Panc1 (cell line): ENCODE results near the gene ADPRH. TPM values are rescaled to one million over a fixed set of nuclear protein-coding genes. Genes with fewer than 3 reads are reported as not detected.

Experiments
- ATAC-seq: fragments of 200-7000 bp; cut with Tn5 transposase; 2 replicates; pipeline ENCODE4 v1.9.1; 2020; ENCODE audit warnings: mild to moderate bottlenecking, moderate library complexity
- BruUV-seq: library from RNA; stranded (reverse); fragments of 400-500 nt; replicated peaks from 2 replicates; lab custom pipeline; 2021; lab: Mats Ljungman, UMichigan
- CTCF ChIA-PET: fragments of 300-600 bp; sonication (Branson Sonifier 250); formaldehyde crosslinking; loops from one replicate; lab custom pipeline; 2022; ENCODE audit warnings: antibody characterized with exemption; lab: Charles Lee
- POLR2A ChIA-PET: fragments of 300-600 bp; sonication (Branson Sonifier 250); formaldehyde crosslinking; loops from one replicate; lab custom pipeline; 2022; ENCODE audit warnings: antibody characterized with exemption; lab: Charles Lee
- DNase-seq: peaks from one replicate; pipeline ENCODE4 v3.0.0-alpha.2; 2010; ENCODE audit warnings: low read depth, low spot score
- H3K27ac ChIP-seq: 2 replicates; pipeline ENCODE4 v1.5.1; 2011; ENCODE audit warnings: mild to moderate bottlenecking, low read length, inconsistent platforms
- H3K27me3 ChIP-seq: fragments of 200-500 bp; sonication (Bioruptor generic); 2 replicates; pipeline ENCODE4 v1.6.0; 2014; ENCODE audit warnings: low read length, inconsistent platforms; ENCODE audit not compliant: control insufficient read depth, insufficient read depth
- H3K36me3 ChIP-seq: fragments of 200-500 bp; sonication (Bioruptor generic); 2 replicates; pipeline ENCODE4 v1.5.1; 2014; ENCODE audit warnings: inconsistent platforms, mild to moderate bottlenecking, low read length, moderate library complexity; ENCODE audit not compliant: control insufficient read depth, insufficient read depth
- H3K4me1 ChIP-seq: 2 replicates; pipeline ENCODE4 v1.5.1; 2011; ENCODE audit warnings: inconsistent platforms, mild to moderate bottlenecking, low read length, moderate library complexity; ENCODE audit not compliant: control insufficient read depth, insufficient read depth
- H3K4me3 ChIP-seq, 2 experiments: 2 replicates each; pipeline ENCODE4 v1.5.1; 2011 to 2012; ENCODE audit warnings: low read depth in 2 of 2, low read length in 2 of 2, mild to moderate bottlenecking in 2 of 2, inconsistent platforms in 1 of 2, moderate library complexity in 1 of 2
- H3K9me3 ChIP-seq: fragments of 200-500 bp; sonication (Bioruptor generic); 2 replicates; pipeline ENCODE4 v1.5.1; 2014; ENCODE audit warnings: low read depth, mild to moderate bottlenecking, inconsistent platforms, low read length, moderate library complexity; ENCODE audit not compliant: control insufficient read depth, insufficient read depth
- POLR2AphosphoS5 ChIP-seq: IDR thresholded peaks from 2 replicates; pipeline ENCODE4 v1.6.1; 2012; ENCODE audit warnings: mild to moderate bottlenecking, low read depth, low read length, moderate library complexity
- REST ChIP-seq, 2 experiments: IDR thresholded peaks; 2 replicates each; pipeline ENCODE4 v1.6.1; 2011 to 2012; ENCODE audit warnings: low read depth in 2 of 2, control low read depth in 1 of 2, low read length in 1 of 2, mild to moderate bottlenecking in 1 of 2, moderate library complexity in 1 of 2; ENCODE audit not compliant: insufficient read depth in 1 of 2
- SIN3A ChIP-seq: IDR thresholded peaks from 2 replicates; pipeline ENCODE4 v1.6.1; 2012; ENCODE audit warnings: low read depth, mild to moderate bottlenecking, low read length, moderate library complexity, borderline replicate concordance; ENCODE audit not compliant: insufficient read depth
- TCF7L2 ChIP-seq: IDR thresholded peaks from 2 replicates; pipeline ENCODE4 v1.6.1; 2011; ENCODE audit warnings: mild to moderate bottlenecking, low read depth, low read length, inconsistent platforms
- in situ Hi-C: cut with HindIII; loops from 2 replicates; pipeline ENCODE4 v1.10.0; 2016; ENCODE audit warnings: low sequenced_read_pairs, low pct_unique_long_range_greater_than_20kb
- intact Hi-C: fragments of 100-400 bp; cut with micrococcal nuclease; formaldehyde crosslinking; loops from one replicate; pipeline ENCODE4 v1.10.0; 2022; ENCODE audit not compliant: unreplicated experiment
- total RNA-seq: library from RNA; stranded (reverse); gene quantifications from one replicate; pipeline ENCODE4 v1.2.1, GENCODE V29; 2021; ENCODE audit not compliant: unreplicated experiment
- TF ChIP-seq, protein P1 (sequence below): fragments of 450-650 bp; IDR thresholded peaks from 2 replicates; pipeline ENCODE4 v1.5.1; 2017; ENCODE audit warnings: mild to moderate bottlenecking

Gene ADPRH
- total RNA-seq, 1 experiment from 2014 or later = 7.8 TPM

DNA sequence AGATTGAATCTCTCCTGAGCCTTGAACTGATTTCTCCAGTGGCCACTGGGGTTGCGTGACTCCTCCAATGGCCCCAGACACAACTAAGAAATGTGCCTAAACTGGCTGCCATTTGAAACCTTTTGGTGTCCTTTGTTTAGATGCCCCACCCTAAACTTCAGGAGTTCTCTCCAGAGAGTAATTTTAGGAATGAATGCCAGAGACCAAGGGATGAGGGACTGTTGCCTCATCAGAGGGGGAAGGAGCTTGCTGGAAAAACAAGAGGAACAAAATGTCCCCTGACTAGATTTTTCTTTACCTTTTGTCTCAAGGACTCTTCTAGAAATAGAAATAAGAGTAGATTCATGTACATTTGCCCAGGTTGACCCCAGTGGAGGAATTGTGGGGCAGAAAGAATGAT is 8.1 kb upstream of the ADPRH start:
- no peak for DNase-seq
- intact Hi-C loops (no loop called here), in situ Hi-C loops (no loop called here)
- no peaks in the 10 kb centered on the region for H3K36me3 ChIP-seq
- H3K4me1 ChIP-seq = no peaks in the 10 kb centered on the region
- BruUV-seq = no TSS peak
- no peak overlapping the region for H3K27ac ChIP-seq
- no peak overlapping the region for H3K4me3 ChIP-seq
- CTCF ChIA-PET = no interaction called here
- no peaks in the 10 kb centered on the region for H3K9me3 ChIP-seq
- H3K27me3 ChIP-seq = peaks cover 5% of the 10 kb centered on the region
- no peak for ATAC-seq
- TF ChIP-seq REST (IDR thresholded peaks at IDR 0.05; ENCODE audit: insufficient read depth in 1 of 2, low read depth in 2 of 2, low read length in 1 of 2) (no peak), TCF7L2 (no peak), POLR2AphosphoS5 (no peak), SIN3A (no peak)
- TF ChIP-seq, protein P1, sequence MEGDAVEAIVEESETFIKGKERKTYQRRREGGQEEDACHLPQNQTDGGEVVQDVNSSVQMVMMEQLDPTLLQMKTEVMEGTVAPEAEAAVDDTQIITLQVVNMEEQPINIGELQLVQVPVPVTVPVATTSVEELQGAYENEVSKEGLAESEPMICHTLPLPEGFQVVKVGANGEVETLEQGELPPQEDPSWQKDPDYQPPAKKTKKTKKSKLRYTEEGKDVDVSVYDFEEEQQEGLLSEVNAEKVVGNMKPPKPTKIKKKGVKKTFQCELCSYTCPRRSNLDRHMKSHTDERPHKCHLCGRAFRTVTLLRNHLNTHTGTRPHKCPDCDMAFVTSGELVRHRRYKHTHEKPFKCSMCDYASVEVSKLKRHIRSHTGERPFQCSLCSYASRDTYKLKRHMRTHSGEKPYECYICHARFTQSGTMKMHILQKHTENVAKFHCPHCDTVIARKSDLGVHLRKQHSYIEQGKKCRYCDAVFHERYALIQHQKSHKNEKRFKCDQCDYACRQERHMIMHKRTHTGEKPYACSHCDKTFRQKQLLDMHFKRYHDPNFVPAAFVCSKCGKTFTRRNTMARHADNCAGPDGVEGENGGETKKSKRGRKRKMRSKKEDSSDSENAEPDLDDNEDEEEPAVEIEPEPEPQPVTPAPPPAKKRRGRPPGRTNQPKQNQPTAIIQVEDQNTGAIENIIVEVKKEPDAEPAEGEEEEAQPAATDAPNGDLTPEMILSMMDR = no peak
- POLR2A ChIA-PET = no interaction called here

DNA sequence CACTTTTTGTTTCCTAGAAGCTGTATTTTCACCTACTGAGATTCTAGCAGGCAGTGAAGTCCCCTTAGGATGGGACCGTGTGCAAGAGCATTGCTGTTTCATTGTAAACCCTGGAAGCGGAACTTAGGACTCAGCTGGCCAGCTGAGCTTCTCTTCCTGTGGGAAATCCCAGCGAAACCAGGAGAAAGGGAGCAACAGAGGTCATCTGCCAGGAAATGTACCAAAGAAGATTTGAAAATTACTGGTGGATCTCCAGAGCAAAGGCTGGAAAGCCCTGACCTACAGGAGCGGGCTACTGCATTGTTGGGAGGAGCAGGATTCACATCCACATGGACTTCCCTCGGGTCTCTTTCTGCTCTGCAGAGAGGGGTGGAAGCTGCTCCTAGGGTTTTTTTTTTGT is 7.6 kb upstream of the ADPRH start:
- H3K4me3 ChIP-seq = no peak overlapping the region
- no peaks in the 10 kb centered on the region for H3K4me1 ChIP-seq
- no peak for TF ChIP-seq SIN3A
- TF ChIP-seq, protein P1 = no peak
- TF ChIP-seq POLR2AphosphoS5 = no peak
- ChIA-PET POLR2A (no interaction called here), CTCF (no interaction called here)
- no peaks in the 10 kb centered on the region for H3K9me3 ChIP-seq
- H3K27me3 ChIP-seq = peaks cover 5% of the 10 kb centered on the region
- intact Hi-C loops (no loop called here), in situ Hi-C loops (no loop called here)
- no peaks in the 10 kb centered on the region for H3K36me3 ChIP-seq
- no peak overlapping the region for H3K27ac ChIP-seq
- DNase-seq = no peak
- no peak for ATAC-seq
- no TSS peak for BruUV-seq
